Measurements from ENCODE around the gene NRG3. TPM values are rescaled to one million over a fixed set of nuclear protein-coding genes. Genes with fewer than 3 reads are reported as not detected.

Gene NRG3
- total RNA-seq, 2 experiments from 2014 or later: not detected

DNA sequence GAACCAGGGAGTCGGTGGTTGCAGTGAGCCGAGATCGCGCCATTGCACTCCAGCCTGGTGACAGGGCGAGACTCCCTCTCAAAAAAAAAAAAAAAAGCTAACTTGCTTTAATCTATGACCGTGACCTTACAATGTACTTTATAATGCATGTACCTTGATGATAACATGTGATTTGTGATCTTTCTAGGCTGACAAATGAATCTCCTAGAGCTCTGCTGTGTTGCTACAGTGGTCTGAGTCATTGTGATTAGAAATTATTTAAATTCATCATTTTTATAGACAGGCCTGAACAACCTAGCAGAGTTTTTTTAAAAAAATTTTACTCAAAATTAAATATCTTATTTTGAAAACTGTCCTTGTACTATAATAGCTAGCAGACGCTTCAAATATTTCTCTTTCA is 722.8 kb downstream of the NRG3 start:
- Histone ChIP-seq H4K20me1 (ENCODE audit: insufficient read depth, low read length) (no peaks in the 10 kb centered on the region), H3K36me3 (ENCODE audit: insufficient read depth, low read length) (no peaks in the 10 kb centered on the region), H2AFZ (ENCODE audit: low read length) (no peak overlapping the region), H3K9me2 (ENCODE audit: insufficient read depth, low read length) (no peaks in the 10 kb centered on the region), H3K4me1 (ENCODE audit: insufficient read depth, low read length, poor library complexity, severe bottlenecking) (peaks cover 2% of the 10 kb centered on the region), H3K4me3 (ENCODE audit: low read depth, low read length, poor library complexity, severe bottlenecking) (no peak overlapping the region), H3K9me3 (ENCODE audit: low read length) (no peaks in the 10 kb centered on the region), H3K4me2 (ENCODE audit: low read length) (no peak overlapping the region), H3K27ac (ENCODE audit: low read depth, low read length, poor library complexity, severe bottlenecking) (no peak overlapping the region), H3K79me2 (ENCODE audit: insufficient read depth, low read depth, low read length) (no peaks in the 10 kb centered on the region)
- no peak for TF ChIP-seq EZH2phosphoT487 (IDR thresholded peaks at IDR 0.05; ENCODE audit: borderline replicate concordance, low read depth, low read length)
- TF ChIP-seq, protein P1, sequence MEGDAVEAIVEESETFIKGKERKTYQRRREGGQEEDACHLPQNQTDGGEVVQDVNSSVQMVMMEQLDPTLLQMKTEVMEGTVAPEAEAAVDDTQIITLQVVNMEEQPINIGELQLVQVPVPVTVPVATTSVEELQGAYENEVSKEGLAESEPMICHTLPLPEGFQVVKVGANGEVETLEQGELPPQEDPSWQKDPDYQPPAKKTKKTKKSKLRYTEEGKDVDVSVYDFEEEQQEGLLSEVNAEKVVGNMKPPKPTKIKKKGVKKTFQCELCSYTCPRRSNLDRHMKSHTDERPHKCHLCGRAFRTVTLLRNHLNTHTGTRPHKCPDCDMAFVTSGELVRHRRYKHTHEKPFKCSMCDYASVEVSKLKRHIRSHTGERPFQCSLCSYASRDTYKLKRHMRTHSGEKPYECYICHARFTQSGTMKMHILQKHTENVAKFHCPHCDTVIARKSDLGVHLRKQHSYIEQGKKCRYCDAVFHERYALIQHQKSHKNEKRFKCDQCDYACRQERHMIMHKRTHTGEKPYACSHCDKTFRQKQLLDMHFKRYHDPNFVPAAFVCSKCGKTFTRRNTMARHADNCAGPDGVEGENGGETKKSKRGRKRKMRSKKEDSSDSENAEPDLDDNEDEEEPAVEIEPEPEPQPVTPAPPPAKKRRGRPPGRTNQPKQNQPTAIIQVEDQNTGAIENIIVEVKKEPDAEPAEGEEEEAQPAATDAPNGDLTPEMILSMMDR (conservative IDR thresholded peaks at IDR 0.05; ENCODE audit: low read length): no peak
- POLR2A ChIA-PET: interaction anchor here (1.0 kb wide), 1 partner anchor 11 kb away, joined by 3 read pairs; no protein-coding TSS in a partner anchor
- no TSS peak for BruUV-seq (replicated peaks)
- DNase-seq (ENCODE audit: low spot score): no peak
- intact Hi-C loops (cut with micrococcal nuclease; ENCODE audit: unreplicated experiment): no loop called here
- CTCF ChIA-PET (ENCODE audit: unreplicated experiment): no interaction called here

DNA sequence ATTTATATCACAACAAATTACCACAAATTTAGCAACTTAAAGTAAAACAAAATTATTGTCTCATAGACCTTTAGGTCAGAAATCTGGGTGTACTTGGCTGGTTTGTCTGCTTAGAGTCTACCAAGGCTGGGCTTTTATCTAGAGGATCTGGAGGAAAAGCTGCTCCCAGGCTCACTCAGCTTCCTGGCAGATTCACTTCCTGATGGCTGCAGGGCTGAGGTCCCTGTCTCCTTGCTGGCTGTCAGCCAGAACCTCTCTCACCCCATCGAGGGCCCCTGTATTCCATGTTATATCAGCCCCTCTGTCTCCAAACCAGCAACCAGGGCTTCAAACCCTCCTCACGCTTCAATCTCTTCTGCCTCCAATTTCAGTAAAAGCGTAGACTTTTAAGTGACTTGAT is 734.9 kb downstream of the NRG3 start:
- Histone ChIP-seq H3K4me1 (ENCODE audit: insufficient read depth, low read length, poor library complexity, severe bottlenecking) (no peaks in the 10 kb centered on the region), H4K20me1 (ENCODE audit: insufficient read depth, low read length) (no peaks in the 10 kb centered on the region), H3K4me3 (ENCODE audit: low read depth, low read length, poor library complexity, severe bottlenecking) (no peak overlapping the region), H3K4me2 (ENCODE audit: low read length) (no peak overlapping the region), H3K9me3 (ENCODE audit: low read length) (no peaks in the 10 kb centered on the region), H3K9me2 (ENCODE audit: insufficient read depth, low read length) (no peaks in the 10 kb centered on the region), H3K79me2 (ENCODE audit: insufficient read depth, low read depth, low read length) (no peaks in the 10 kb centered on the region), H3K36me3 (ENCODE audit: insufficient read depth, low read length) (no peaks in the 10 kb centered on the region), H2AFZ (ENCODE audit: low read length) (no peak overlapping the region), H3K27ac (ENCODE audit: low read depth, low read length, poor library complexity, severe bottlenecking) (no peak overlapping the region)
- DNase-seq (ENCODE audit: low spot score): no peak
- TF ChIP-seq EZH2phosphoT487 (IDR thresholded peaks at IDR 0.05; ENCODE audit: borderline replicate concordance, low read depth, low read length): no peak
- TF ChIP-seq, protein P1 (conservative IDR thresholded peaks at IDR 0.05; ENCODE audit: low read length): no peak
- ChIA-PET POLR2A (interaction anchor here (1.2 kb wide), 1 partner anchor 13 kb away, joined by 3 read pairs; no protein-coding TSS in a partner anchor), CTCF (ENCODE audit: unreplicated experiment) (no interaction called here)
- no TSS peak for BruUV-seq (replicated peaks)
- intact Hi-C loops (cut with micrococcal nuclease; ENCODE audit: unreplicated experiment): no loop called here

DNA sequence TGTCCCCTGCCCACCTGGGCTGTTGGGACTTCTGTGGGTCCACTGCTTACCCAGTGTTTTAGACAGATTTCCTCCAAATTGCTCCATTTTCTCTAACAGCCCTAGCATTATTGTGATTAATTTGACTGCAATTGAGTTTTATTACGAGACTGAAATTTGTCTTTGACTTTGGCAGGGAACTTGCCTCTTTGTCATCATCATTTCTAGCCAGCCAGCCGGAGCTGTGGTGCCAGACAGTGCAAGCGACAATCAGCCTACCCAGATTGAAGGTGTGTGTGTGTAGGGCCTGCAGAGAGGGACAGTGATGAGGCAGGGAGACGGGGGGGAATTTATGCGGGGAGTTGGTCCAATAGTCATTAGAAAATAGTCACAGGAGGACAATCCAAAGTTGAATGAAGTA is 743.0 kb downstream of the NRG3 start:
- Histone ChIP-seq H3K79me2 (ENCODE audit: insufficient read depth, low read depth, low read length) (no peaks in the 10 kb centered on the region), H3K36me3 (ENCODE audit: insufficient read depth, low read length) (no peaks in the 10 kb centered on the region), H3K9me2 (ENCODE audit: insufficient read depth, low read length) (no peaks in the 10 kb centered on the region), H2AFZ (ENCODE audit: low read length) (peak overlapping the region; percentile 35; the same call in 1 of the 2 replicates), H3K27ac (ENCODE audit: low read depth, low read length, poor library complexity, severe bottlenecking) (no peak overlapping the region), H3K9me3 (ENCODE audit: low read length) (no peaks in the 10 kb centered on the region), H4K20me1 (ENCODE audit: insufficient read depth, low read length) (no peaks in the 10 kb centered on the region), H3K4me1 (ENCODE audit: insufficient read depth, low read length, poor library complexity, severe bottlenecking) (no peaks in the 10 kb centered on the region), H3K4me2 (ENCODE audit: low read length) (no peak overlapping the region), H3K4me3 (ENCODE audit: low read depth, low read length, poor library complexity, severe bottlenecking) (no peak overlapping the region)
- no peak for DNase-seq (ENCODE audit: low spot score)
- intact Hi-C loops (cut with micrococcal nuclease; ENCODE audit: unreplicated experiment): no loop called here
- BruUV-seq (replicated peaks): no TSS peak
- CTCF ChIA-PET (ENCODE audit: unreplicated experiment): no interaction called here
- POLR2A ChIA-PET: no interaction called here
- TF ChIP-seq, protein P1 (conservative IDR thresholded peaks at IDR 0.05; ENCODE audit: low read length): no peak
- TF ChIP-seq EZH2phosphoT487 (IDR thresholded peaks at IDR 0.05; ENCODE audit: borderline replicate concordance, low read depth, low read length): no peak
